Endodermal cell (in vitro differentiated cells): ENCODE measurements around the gene TFAM. TPM values are rescaled to one million over a fixed set of nuclear protein-coding genes. Genes with fewer than 3 reads are reported as not detected.

Experiments used
- DNase-seq: peaks from one replicate; pipeline ENCODE4 v3.0.0-alpha.2; 2017
- H3K27ac ChIP-seq: 2 replicates; pipeline ENCODE4 v1.5.1; 2013; ENCODE audit warnings: mild to moderate bottlenecking, low read depth, low read length, moderate library complexity
- H3K27me3 ChIP-seq: 2 replicates; pipeline ENCODE4 v1.6.1; 2013; ENCODE audit warnings: mild to moderate bottlenecking, low read length, moderate library complexity; ENCODE audit not compliant: insufficient read depth, control insufficient read depth, poor library complexity, severe bottlenecking
- H3K36me3 ChIP-seq: 2 replicates; pipeline ENCODE4 v1.7.0; 2013; ENCODE audit warnings: mild to moderate bottlenecking, low read length, moderate library complexity; ENCODE audit not compliant: control insufficient read depth, insufficient read depth
- H3K4me1 ChIP-seq: one replicate; pipeline ENCODE4 v1.7.0; 2013; ENCODE audit warnings: low read length; ENCODE audit not compliant: control insufficient read depth, insufficient read depth
- H3K4me3 ChIP-seq: 2 replicates; pipeline ENCODE4 v1.5.1; 2013; ENCODE audit warnings: mild to moderate bottlenecking, low read length, moderate library complexity
- H3K9ac ChIP-seq: 2 replicates; pipeline ENCODE4 v1.6.1; 2013; ENCODE audit warnings: mild to moderate bottlenecking, low read length, moderate library complexity; ENCODE audit not compliant: poor library complexity, severe bottlenecking; ENCODE audit errors: extremely low read depth
- H3K9me3 ChIP-seq: 2 replicates; pipeline ENCODE4 v1.6.1; 2013; ENCODE audit warnings: mild to moderate bottlenecking, low read length, moderate library complexity; ENCODE audit not compliant: control insufficient read depth
- H3K27ac Mint-ChIP-seq: 2 replicates; pipeline ENCODE4 v1.8.0; 2020; ENCODE audit warnings: mixed read lengths
- H3K27me3 Mint-ChIP-seq: 2 replicates; pipeline ENCODE4 v1.8.0; 2021; ENCODE audit warnings: mild to moderate bottlenecking, mixed read lengths; ENCODE audit not compliant: insufficient read depth
- H3K36me3 Mint-ChIP-seq: 2 replicates; pipeline ENCODE4 v1.8.0; 2020; ENCODE audit warnings: low read depth, mixed read lengths
- H3K4me1 Mint-ChIP-seq: 2 replicates; pipeline ENCODE4 v1.8.0; 2020; ENCODE audit warnings: mixed read lengths
- H3K4me3 Mint-ChIP-seq: 2 replicates; pipeline ENCODE4 v1.8.0; 2020; ENCODE audit warnings: mild to moderate bottlenecking, moderate library complexity, mixed read lengths
- H3K9me3 Mint-ChIP-seq: 2 replicates; pipeline ENCODE4 v1.8.0; 2020; ENCODE audit warnings: mild to moderate bottlenecking, mixed read lengths
- CTCF ChIP-seq: fragments of 200-600 bp; sonication (generic); conservative IDR thresholded peaks from 2 replicates; pipeline ENCODE4 v1.5.0; 2021; ENCODE audit warnings: antibody characterized with exemption, mild to moderate bottlenecking
- WGBS, 2 experiments: methylation state at CpG; one replicate each; pipeline versions ENCODE4 v1.1.5 to v1.1.7; 2013; ENCODE audit warnings: missing lambda C conversion rate in 2 of 2, mixed read lengths in 1 of 2; ENCODE audit not compliant: insufficient coverage in 1 of 2, insufficient read length in 1 of 2; 5-methylcytosine and 5-hydroxymethylcytosine counted together
- total RNA-seq, 2 donors: library from RNA; stranded (reverse); fragmentation: NEBNext Ultra II Directional in 1 of 2; extraction: Animal tissue kit (Norgen Biotek cat#: 25700) in 1 of 2; gene quantifications; 2 replicates in 1 of 2; 3 replicates in 1 of 2; pipeline ENCODE4 v1.2.1, GENCODE V29; 2021

TFAM gene
- total RNA-seq, 2 donors from 2014 or later = 68.6 to 72.9 TPM

- Mint-ChIP-seq H3K27me3 (no peaks in the 10 kb centered on the region), H3K4me1 (no peaks in the 10 kb centered on the region), H3K9me3 (no peaks in the 10 kb centered on the region), H3K27ac (no peak overlapping the region), H3K4me3 (no peak overlapping the region), H3K36me3 (peaks cover 4% of the 10 kb centered on the region)
- H3K36me3 ChIP-seq = peaks cover 12% of the 10 kb centered on the region
- H3K27me3 ChIP-seq = no peaks in the 10 kb centered on the region
- no peaks in the 10 kb centered on the region for H3K9me3 ChIP-seq
- no peak overlapping the region for H3K9ac ChIP-seq
- no peak overlapping the region for H3K4me3 ChIP-seq
- no peak overlapping the region for H3K27ac ChIP-seq
- DNase-seq = no peak
- H3K4me1 ChIP-seq = no peaks in the 10 kb centered on the region
- TF ChIP-seq CTCF = no peak
Observed at GRCh38 chr10:58371473-58371872, 13.7 kb upstream of the TFAM start.

- Mint-ChIP-seq H3K9me3 (no peaks in the 10 kb centered on the region), H3K4me3 (no peak overlapping the region), H3K27ac (no peak overlapping the region), H3K27me3 (no peaks in the 10 kb centered on the region), H3K4me1 (no peaks in the 10 kb centered on the region), H3K36me3 (peaks cover 4% of the 10 kb centered on the region)
- no peak overlapping the region for H3K4me3 ChIP-seq
- no peaks in the 10 kb centered on the region for H3K4me1 ChIP-seq
- TF ChIP-seq CTCF = no peak
- H3K27ac ChIP-seq = no peak overlapping the region
- 91 to 100% methylated on average over 2 to 4 of the region's 4 CpGs for WGBS, 2 experiments
- no peak overlapping the region for H3K9ac ChIP-seq
- H3K9me3 ChIP-seq = no peaks in the 10 kb centered on the region
- DNase-seq = no peak
- peaks cover 12% of the 10 kb centered on the region for H3K36me3 ChIP-seq
- no peaks in the 10 kb centered on the region for H3K27me3 ChIP-seq
Observed at GRCh38 chr10:58372607-58373441, 12.4 kb upstream of the TFAM start.

GRCh38 chr10:58373442-58373827 is 11.8 kb upstream of the TFAM start:
- Histone ChIP-seq H3K9ac (no peak overlapping the region), H3K36me3 (peaks cover 9% of the 10 kb centered on the region), H3K4me1 (no peaks in the 10 kb centered on the region), H3K4me3 (no peak overlapping the region), H3K27ac (no peak overlapping the region), H3K9me3 (no peaks in the 10 kb centered on the region), H3K27me3 (no peaks in the 10 kb centered on the region)
- 86 to 97% methylated on average over 2 to 3 of the region's 3 CpGs for WGBS, 2 experiments
- DNase-seq = no peak
- Mint-ChIP-seq H3K36me3 (peaks cover 4% of the 10 kb centered on the region), H3K4me1 (no peaks in the 10 kb centered on the region), H3K27ac (no peak overlapping the region), H3K9me3 (no peaks in the 10 kb centered on the region), H3K27me3 (no peaks in the 10 kb centered on the region), H3K4me3 (no peak overlapping the region)
- no peak for TF ChIP-seq CTCF
